Measurements from ENCODE around the gene CPA5.

The CPA5 gene

GRCh38 chr7:130341882-130342281 lies 2.7 kb upstream of the CPA5 start:
- no peak overlapping the region for H3K4me3 ChIP-seq (ENCODE audit: control insufficient read depth, low read depth, low read length)

DNA sequence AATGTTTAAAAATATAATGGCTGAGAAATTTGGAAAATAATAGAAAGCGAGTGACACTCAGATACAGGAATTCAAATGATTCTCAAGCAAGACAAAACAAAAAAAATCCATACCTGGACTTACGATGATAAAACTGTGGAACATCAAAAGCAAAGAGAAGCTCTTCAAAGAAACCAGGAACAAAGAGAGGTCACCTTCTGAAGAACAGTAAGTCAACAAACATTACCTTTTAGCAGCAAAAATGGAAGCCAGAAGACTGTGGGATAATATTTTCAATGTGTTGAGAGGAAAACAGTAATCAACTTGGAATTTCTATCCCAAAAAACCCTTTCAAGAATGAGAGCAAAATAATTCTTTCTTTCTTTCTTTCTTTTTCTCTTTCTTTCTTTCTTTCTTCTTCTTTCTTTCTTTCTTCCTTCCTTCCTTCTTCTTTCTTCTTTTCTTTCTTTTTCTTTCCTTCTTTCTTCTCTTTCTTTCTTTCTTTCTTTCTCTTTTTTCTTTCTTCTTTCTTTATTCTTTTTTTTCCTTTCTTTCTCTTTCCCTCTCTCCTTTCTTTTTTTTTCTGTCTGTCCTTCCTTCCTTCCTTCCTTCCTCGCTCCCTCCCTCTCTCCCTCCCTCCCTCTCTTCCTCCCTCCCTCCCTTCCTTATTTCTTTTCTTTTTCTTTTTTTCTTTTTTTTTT lies 1.8 kb upstream of the CPA5 start:
- DNase-seq (ENCODE audit: low read depth) = no peak
- H3K4me3 ChIP-seq (ENCODE audit: control insufficient read depth, low read depth, low read length) = no peak overlapping the region
- TF ChIP-seq, protein P1, sequence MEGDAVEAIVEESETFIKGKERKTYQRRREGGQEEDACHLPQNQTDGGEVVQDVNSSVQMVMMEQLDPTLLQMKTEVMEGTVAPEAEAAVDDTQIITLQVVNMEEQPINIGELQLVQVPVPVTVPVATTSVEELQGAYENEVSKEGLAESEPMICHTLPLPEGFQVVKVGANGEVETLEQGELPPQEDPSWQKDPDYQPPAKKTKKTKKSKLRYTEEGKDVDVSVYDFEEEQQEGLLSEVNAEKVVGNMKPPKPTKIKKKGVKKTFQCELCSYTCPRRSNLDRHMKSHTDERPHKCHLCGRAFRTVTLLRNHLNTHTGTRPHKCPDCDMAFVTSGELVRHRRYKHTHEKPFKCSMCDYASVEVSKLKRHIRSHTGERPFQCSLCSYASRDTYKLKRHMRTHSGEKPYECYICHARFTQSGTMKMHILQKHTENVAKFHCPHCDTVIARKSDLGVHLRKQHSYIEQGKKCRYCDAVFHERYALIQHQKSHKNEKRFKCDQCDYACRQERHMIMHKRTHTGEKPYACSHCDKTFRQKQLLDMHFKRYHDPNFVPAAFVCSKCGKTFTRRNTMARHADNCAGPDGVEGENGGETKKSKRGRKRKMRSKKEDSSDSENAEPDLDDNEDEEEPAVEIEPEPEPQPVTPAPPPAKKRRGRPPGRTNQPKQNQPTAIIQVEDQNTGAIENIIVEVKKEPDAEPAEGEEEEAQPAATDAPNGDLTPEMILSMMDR (conservative IDR thresholded peaks at IDR 0.05; ENCODE audit: control insufficient read depth, insufficient read depth, low read depth, low read length) = no peak

More at GRCh38 chr7:130341882-130342281, 2.7 kb upstream of the CPA5 start:
- no peak for DNase-seq (ENCODE audit: low read depth)
- TF ChIP-seq, protein P1 (conservative IDR thresholded peaks at IDR 0.05; ENCODE audit: control insufficient read depth, insufficient read depth, low read depth, low read length) = no peak

DNA sequence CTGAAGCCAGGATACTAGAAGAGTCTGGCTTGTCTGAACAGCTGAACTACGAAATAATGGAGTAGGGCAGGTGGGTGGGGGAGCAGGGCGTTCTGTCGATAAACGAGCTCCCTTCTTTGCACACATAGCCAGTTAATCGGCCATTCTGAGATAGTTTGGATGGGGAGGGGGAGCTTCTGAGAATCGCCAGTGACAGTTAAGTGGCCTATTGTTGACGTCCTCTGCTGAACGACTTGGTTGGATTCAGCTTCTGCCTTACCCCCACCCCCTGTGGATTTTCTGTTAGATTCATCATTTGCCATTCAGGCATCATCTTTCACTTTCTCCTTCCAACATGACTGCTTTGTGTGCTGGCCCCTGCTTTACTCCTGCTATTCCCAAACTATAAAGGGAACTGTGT lies 520 bp downstream of the CPA5 start:
- no peak for DNase-seq (ENCODE audit: low read depth)
- no peak overlapping the region for H3K4me3 ChIP-seq (ENCODE audit: control insufficient read depth, low read depth, low read length)
- TF ChIP-seq, protein P1 (conservative IDR thresholded peaks at IDR 0.05; ENCODE audit: control insufficient read depth, insufficient read depth, low read depth, low read length) = no peak

- TF ChIP-seq, protein P1 (conservative IDR thresholded peaks at IDR 0.05; ENCODE audit: control insufficient read depth, insufficient read depth, low read depth, low read length) = no peak
- no peak for DNase-seq (ENCODE audit: low read depth)
- H3K4me3 ChIP-seq (ENCODE audit: control insufficient read depth, low read depth, low read length) = no peak overlapping the region
These were observed 1.1 kb downstream of the CPA5 start for GRCh38 chr7:130345725-130346124.

DNA sequence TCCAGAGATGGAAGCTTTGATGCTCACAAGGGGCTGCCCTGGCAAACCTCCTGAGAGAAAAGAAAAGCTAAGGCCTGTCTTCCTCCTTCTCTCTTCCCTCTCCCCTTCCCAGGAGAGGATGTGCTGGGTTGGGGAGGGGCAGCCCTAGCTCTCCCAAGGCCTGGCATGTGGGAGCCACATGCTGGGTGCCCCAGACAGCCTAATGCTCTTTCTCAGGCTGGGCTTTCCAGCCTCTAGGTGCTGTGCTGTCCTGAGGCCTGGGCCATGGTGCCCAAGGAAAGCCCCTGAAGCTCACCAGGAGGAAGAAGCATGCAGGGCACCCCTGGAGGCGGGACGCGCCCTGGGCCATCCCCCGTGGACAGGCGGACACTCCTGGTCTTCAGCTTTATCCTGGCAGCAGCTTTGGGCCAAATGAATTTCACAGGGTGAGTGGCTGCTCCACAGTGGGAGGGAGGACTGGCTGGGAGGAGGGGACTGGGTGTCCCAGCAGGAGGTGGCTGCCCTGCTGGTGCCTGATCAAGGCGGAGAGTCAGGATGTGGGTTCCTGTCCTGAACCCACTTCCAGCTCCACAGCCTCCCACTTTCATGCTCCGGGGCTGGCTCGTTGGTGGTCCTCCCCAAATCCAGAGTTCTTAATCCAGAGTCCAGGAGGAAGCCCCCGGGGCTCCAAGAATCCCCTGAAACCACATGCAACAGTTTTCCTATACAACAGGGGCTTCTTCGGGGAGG lies 1.7 kb downstream of the CPA5 start:
- TF ChIP-seq, protein P1 (conservative IDR thresholded peaks at IDR 0.05; ENCODE audit: control insufficient read depth, insufficient read depth, low read depth, low read length) = no peak
- DNase-seq (ENCODE audit: low read depth) = no peak
- no peak overlapping the region for H3K4me3 ChIP-seq (ENCODE audit: control insufficient read depth, low read depth, low read length)

DNA sequence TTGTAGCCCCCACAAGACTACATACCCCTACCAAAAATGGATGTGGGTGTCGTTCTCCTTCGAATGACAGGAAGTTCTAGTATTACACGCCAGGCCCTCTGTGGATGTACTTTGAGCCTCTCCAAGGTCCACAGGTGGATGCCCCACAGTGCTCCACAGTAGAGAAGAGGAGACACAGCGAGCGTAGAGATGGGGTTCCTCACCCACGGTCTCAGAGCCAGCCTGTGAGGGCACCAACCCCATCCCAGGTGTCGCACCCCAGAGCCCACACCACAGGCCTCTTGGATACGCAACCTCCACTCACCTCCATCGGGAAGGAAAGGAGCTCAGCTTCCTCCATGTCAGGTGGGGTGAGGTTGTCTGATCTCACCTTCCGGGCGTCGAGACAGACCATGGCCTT lies 2.3 kb downstream of the CPA5 start:
- DNase-seq (ENCODE audit: low read depth) = no peak
- TF ChIP-seq, protein P1 (conservative IDR thresholded peaks at IDR 0.05; ENCODE audit: control insufficient read depth, insufficient read depth, low read depth, low read length) = no peak
- no peak overlapping the region for H3K4me3 ChIP-seq (ENCODE audit: control insufficient read depth, low read depth, low read length)
